K562 (cell line): ENCODE data around the gene ACER3. TPM values are rescaled to one million over a fixed set of nuclear protein-coding genes. Genes with fewer than 3 reads are reported as not detected.

Experiments used
- CHD7 ChIP-seq: fragments of 200-600 bp; sonication (generic); IDR thresholded peaks from one replicate; pipeline ENCODE4 v1.6.1; 2012; ENCODE audit warnings: mild to moderate bottlenecking, low read depth, low read length, inconsistent platforms
- polyA plus RNA-seq, 8 experiments: library from polyadenylated mRNA; depleted of rRNA in 4 of 8; stranded (reverse) in 5 of 8; unstranded in 3 of 8; fragments of >200 nt; fragmentation: Nextera tagmentation in 2 of 8; fragmentation: Illumina TruSeq in 1 of 8; extraction: Ambion mirVana in 2 of 8; extraction: Trizol in 1 of 8; gene quantifications; 2 replicates each; pipeline versions ENCODE4 v1.2.1 to v1.2.3, GENCODE V29; 2011 to 2014; ENCODE audit warnings: inconsistent platforms in 1 of 8, missing spikeins in 1 of 8
- total RNA-seq, 7 experiments: library from RNA; depleted of rRNA in 6 of 7; stranded (reverse); fragments of >200 nt in 6 of 7; fragmentation: Illumina TruSeq in 2 of 7; extraction: Trizol in 2 of 7; gene quantifications; 2 replicates each; pipeline versions ENCODE4 v1.2.1 to v1.2.3, GENCODE V29; 2011 to 2021; ENCODE audit warnings: low replicate concordance in 1 of 7
- TF ChIP-seq, protein P1 (sequence below): fragments of 450-650 bp; IDR thresholded peaks from 2 replicates; pipeline ENCODE4 v1.6.1; 2017; ENCODE audit warnings: antibody characterized with exemption

Gene ACER3
- total and polyA plus RNA-seq, 9 of the 15 experiments (the other 6 are each of a cell fraction or from before 2014, with no cell fraction given): 2.0 to 23.8 (median 9.5) TPM

DNA sequence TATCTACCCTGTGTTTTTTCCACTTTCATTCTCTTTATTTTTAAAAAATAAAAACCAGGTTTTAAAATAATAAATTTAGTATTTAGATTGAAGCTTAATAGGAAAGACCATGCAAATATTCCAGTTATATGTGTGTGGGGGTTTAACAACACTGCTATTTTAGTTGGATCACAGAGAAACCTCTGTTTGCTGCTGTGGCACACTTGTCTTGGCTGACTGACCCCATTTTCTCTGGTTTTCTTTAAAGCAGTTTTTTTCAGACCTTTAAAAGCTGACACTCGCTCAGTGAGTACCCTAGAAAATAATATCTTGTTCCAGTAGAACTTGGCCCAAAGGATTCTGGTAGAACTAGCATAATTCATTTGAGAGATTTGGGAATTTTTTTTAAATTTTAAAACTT, 31.6 kb downstream of the ACER3 start (continued):
- no peak for TF ChIP-seq CHD7
- TF ChIP-seq, protein P1, sequence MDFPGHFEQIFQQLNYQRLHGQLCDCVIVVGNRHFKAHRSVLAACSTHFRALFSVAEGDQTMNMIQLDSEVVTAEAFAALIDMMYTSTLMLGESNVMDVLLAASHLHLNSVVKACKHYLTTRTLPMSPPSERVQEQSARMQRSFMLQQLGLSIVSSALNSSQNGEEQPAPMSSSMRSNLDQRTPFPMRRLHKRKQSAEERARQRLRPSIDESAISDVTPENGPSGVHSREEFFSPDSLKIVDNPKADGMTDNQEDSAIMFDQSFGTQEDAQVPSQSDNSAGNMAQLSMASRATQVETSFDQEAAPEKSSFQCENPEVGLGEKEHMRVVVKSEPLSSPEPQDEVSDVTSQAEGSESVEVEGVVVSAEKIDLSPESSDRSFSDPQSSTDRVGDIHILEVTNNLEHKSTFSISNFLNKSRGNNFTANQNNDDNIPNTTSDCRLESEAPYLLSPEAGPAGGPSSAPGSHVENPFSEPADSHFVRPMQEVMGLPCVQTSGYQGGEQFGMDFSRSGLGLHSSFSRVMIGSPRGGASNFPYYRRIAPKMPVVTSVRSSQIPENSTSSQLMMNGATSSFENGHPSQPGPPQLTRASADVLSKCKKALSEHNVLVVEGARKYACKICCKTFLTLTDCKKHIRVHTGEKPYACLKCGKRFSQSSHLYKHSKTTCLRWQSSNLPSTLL: no peak
